ENCODE results near the gene SHROOM3. TPM values are rescaled to one million over a fixed set of nuclear protein-coding genes. Genes with fewer than 3 reads are reported as not detected.
A peak's percentile ranks its signal among the peaks of the same experiment; 100 is the strongest.

The SHROOM3 gene
- total and polyA plus RNA-seq, 2 donors (not counting 1 experiment from before 2014, with no cell fraction given), result 0.91 to 1.5 TPM

DNA sequence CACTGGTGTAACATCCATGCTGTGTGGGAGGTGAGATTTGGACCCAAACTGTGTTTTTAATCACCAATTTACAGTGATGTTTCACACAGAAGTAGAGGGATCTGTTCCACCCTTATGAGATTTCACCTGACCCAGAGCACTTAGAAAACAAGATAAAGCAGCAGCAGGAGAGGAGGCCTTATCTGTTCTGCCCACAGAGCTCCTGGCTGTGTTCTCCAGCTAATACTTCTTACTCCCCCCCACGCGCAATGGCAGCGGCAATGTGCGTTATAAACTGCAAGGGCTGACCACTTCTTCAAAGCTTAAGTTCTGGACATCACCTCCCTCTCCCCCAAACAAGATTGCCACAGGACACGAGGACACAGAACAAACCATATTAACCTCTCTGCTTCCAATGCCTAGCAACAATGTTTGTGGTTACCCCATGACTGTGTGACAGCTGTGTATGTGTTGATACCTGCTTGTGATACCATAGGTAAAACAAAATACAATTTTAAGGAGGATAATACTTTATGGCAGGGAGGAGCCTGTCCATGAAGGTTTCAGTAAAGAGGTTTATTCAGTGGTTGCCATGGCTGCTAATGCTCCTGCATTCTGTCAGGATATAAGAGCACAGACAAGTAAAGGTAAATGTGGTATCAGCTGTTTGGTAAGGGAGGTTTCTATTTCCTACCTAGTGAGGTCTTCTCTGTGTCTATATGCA, 252.9 kb downstream of the SHROOM3 start:
- no peaks in the 10 kb centered on the region for H4K20me1 ChIP-seq (ENCODE audit: control insufficient read depth, insufficient read depth, low read length, poor library complexity, severe bottlenecking)
- no peaks in the 10 kb centered on the region for H3K36me3 ChIP-seq (replicated peaks in 1 of 2; ENCODE audit: control extremely low read depth in 1 of 2, control insufficient read depth in 1 of 2, extremely low read depth in 1 of 2, insufficient read depth in 2 of 2, low read length in 1 of 2)
- H3K9ac ChIP-seq (ENCODE audit: low read length), result no peak overlapping the region
- H3K9me3 Mint-ChIP-seq (ENCODE audit: insufficient read depth), result no peaks in the 10 kb centered on the region
- DNase-seq (no peak), ATAC-seq (ENCODE audit: low read depth) (no peak)
- CTCF ChIA-PET, result interaction anchor here (0.6 kb wide), 2 partner anchors 156 to 1759 kb away, joined by 4 to 5 read pairs; no protein-coding TSS in a partner anchor
- POLR2A ChIA-PET, result no interaction called here
- no peak overlapping the region for H3K27ac Mint-ChIP-seq
- intact Hi-C loops (cut with micrococcal nuclease), result no loop called here
- H3K4me2 ChIP-seq (replicated peaks; ENCODE audit: low read depth, low read length, poor library complexity, severe bottlenecking), result no peak overlapping the region
- H3K27ac ChIP-seq (ENCODE audit: low read length in 2 of 2), result no peak overlapping the region
- peaks cover 0 to 1% (median 0%) of the 10 kb centered on the region in 3 donors for H3K9me3 ChIP-seq (ENCODE audit: control extremely low read depth in 1 of 3, control insufficient read depth in 2 of 3, insufficient read depth in 1 of 3, low read length in 2 of 3)
- H3K4me1 Mint-ChIP-seq, result peaks cover 18% of the 10 kb centered on the region
- no peaks in the 10 kb centered on the region for H3K79me2 ChIP-seq (ENCODE audit: control insufficient read depth, insufficient read depth, low read length)
- WGBS (ENCODE audit: insufficient coverage), result 92% methylated on average over 4 of the region's 5 CpGs
- TF ChIP-seq, protein P1, sequence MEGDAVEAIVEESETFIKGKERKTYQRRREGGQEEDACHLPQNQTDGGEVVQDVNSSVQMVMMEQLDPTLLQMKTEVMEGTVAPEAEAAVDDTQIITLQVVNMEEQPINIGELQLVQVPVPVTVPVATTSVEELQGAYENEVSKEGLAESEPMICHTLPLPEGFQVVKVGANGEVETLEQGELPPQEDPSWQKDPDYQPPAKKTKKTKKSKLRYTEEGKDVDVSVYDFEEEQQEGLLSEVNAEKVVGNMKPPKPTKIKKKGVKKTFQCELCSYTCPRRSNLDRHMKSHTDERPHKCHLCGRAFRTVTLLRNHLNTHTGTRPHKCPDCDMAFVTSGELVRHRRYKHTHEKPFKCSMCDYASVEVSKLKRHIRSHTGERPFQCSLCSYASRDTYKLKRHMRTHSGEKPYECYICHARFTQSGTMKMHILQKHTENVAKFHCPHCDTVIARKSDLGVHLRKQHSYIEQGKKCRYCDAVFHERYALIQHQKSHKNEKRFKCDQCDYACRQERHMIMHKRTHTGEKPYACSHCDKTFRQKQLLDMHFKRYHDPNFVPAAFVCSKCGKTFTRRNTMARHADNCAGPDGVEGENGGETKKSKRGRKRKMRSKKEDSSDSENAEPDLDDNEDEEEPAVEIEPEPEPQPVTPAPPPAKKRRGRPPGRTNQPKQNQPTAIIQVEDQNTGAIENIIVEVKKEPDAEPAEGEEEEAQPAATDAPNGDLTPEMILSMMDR (IDR thresholded peaks at IDR 0.05), result no peak
- TF ChIP-seq EZH2 (IDR thresholded peaks at IDR 0.05; ENCODE audit: borderline replicate concordance, insufficient read depth, low read depth, low read length, poor library complexity, severe bottlenecking), result no peak
- no peak overlapping the region for H3K4me3 ChIP-seq (ENCODE audit: control extremely low read depth in 1 of 5, extremely low read depth in 1 of 5, insufficient read depth in 1 of 5, low read depth in 2 of 5, low read length in 4 of 5)
- peaks cover 0 to 43% (median 28%) of the 10 kb centered on the region in 4 experiments for H3K27me3 ChIP-seq (replicated peaks in 1 of 4; ENCODE audit: control extremely low read depth in 1 of 4, control insufficient read depth in 3 of 4, insufficient read depth in 4 of 4, low read length in 3 of 4)
- H3K4me3 Mint-ChIP-seq, result peak overlapping the region; percentile 77
- H3K27me3 Mint-ChIP-seq, result peaks cover 68% of the 10 kb centered on the region
- H2AFZ ChIP-seq (ENCODE audit: insufficient read depth, low read depth, low read length, poor library complexity, severe bottlenecking), result no peak overlapping the region
- H3K4me1 ChIP-seq (ENCODE audit: control insufficient read depth in 2 of 2, insufficient read depth in 2 of 2, low read length in 2 of 2), result peaks cover 15 to 16% of the 10 kb centered on the region in 2 donors

DNA sequence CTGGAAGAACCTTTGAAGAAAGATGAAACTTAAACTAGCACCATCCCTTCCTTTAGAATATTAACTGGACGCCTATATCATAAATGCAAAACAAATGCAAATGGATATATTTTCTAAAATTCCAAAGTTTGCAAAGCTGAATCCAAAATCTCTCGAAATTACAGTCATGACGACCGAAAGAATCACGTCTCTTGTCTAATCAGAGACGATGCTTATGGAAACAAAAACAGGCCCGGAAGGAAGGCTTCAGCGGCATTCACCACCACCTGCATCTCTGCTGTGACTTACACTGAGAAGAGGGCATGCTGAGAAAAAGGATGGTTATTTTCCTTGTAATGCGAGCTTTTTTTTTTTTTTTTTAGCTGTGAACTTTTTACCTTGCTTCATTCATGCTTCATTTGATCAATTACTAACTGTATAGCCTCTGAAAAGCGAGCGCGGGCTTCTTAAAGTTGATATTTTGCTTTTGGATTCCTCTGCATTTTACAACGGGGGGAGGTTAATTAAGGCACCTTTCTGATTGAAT, 253.7 kb downstream of the SHROOM3 start:
- Histone ChIP-seq H3K36me3 (replicated peaks in 1 of 2; ENCODE audit: control extremely low read depth in 1 of 2, control insufficient read depth in 1 of 2, extremely low read depth in 1 of 2, insufficient read depth in 2 of 2, low read length in 1 of 2) (no peaks in the 10 kb centered on the region), H3K27me3 (replicated peaks in 1 of 4; ENCODE audit: control extremely low read depth in 1 of 4, control insufficient read depth in 3 of 4, insufficient read depth in 4 of 4, low read length in 3 of 4) (peaks cover 0 to 43% (median 26%) of the 10 kb centered on the region in 4 experiments), H3K27ac (ENCODE audit: low read length in 2 of 2) (no peak overlapping the region), H4K20me1 (ENCODE audit: control insufficient read depth, insufficient read depth, low read length, poor library complexity, severe bottlenecking) (no peaks in the 10 kb centered on the region), H3K4me2 (replicated peaks; ENCODE audit: low read depth, low read length, poor library complexity, severe bottlenecking) (peak overlapping the region; percentile 73), H3K79me2 (ENCODE audit: control insufficient read depth, insufficient read depth, low read length) (no peaks in the 10 kb centered on the region), H2AFZ (ENCODE audit: insufficient read depth, low read depth, low read length, poor library complexity, severe bottlenecking) (peak overlapping the region; percentile 26), H3K9me3 (ENCODE audit: control extremely low read depth in 1 of 3, control insufficient read depth in 2 of 3, insufficient read depth in 1 of 3, low read length in 2 of 3) (peaks cover 0 to 1% (median 0%) of the 10 kb centered on the region in 3 donors), H3K4me1 (ENCODE audit: control insufficient read depth in 2 of 2, insufficient read depth in 2 of 2, low read length in 2 of 2) (peaks cover 15 to 16% of the 10 kb centered on the region in 2 donors), H3K4me3 (ENCODE audit: control extremely low read depth in 1 of 5, extremely low read depth in 1 of 5, insufficient read depth in 1 of 5, low read depth in 2 of 5, low read length in 4 of 5) (peak overlapping the region in 4 of 5 experiments; percentile 14 to 50 (median 32)), H3K9ac (ENCODE audit: low read length) (peak overlapping the region; percentile 48)
- peaks cover 18% of the 10 kb centered on the region for H3K4me1 Mint-ChIP-seq
- ChIA-PET CTCF (interaction anchor here (0.6 kb wide), 1 partner anchor 157 kb away, joined by 5 read pairs; no protein-coding TSS in a partner anchor), POLR2A (no interaction called here)
- TF ChIP-seq, protein P1 (IDR thresholded peaks at IDR 0.05), result no peak
- TF ChIP-seq EZH2 (IDR thresholded peaks at IDR 0.05; ENCODE audit: borderline replicate concordance, insufficient read depth, low read depth, low read length, poor library complexity, severe bottlenecking), result no peak
- intact Hi-C loops (cut with micrococcal nuclease), result no loop called here
- H3K27ac Mint-ChIP-seq, result no peak overlapping the region
- H3K4me3 Mint-ChIP-seq, result peak overlapping the region; percentile 77
- 8% methylated on average over 9 of the region's 13 CpGs for WGBS (ENCODE audit: insufficient coverage)
- no peaks in the 10 kb centered on the region for H3K9me3 Mint-ChIP-seq (ENCODE audit: insufficient read depth)
- H3K27me3 Mint-ChIP-seq, result peaks cover 64% of the 10 kb centered on the region
- DNase-seq (peak; percentile 7), ATAC-seq (ENCODE audit: low read depth) (no peak)
